ENCODE data around the gene RNF182.
"Not testable (repeated sequence)": the region's sequence is repeated elsewhere in the genome, so short reads cannot be mapped to it uniquely, and the experiment has no call there.

The RNF182 gene

DNA sequence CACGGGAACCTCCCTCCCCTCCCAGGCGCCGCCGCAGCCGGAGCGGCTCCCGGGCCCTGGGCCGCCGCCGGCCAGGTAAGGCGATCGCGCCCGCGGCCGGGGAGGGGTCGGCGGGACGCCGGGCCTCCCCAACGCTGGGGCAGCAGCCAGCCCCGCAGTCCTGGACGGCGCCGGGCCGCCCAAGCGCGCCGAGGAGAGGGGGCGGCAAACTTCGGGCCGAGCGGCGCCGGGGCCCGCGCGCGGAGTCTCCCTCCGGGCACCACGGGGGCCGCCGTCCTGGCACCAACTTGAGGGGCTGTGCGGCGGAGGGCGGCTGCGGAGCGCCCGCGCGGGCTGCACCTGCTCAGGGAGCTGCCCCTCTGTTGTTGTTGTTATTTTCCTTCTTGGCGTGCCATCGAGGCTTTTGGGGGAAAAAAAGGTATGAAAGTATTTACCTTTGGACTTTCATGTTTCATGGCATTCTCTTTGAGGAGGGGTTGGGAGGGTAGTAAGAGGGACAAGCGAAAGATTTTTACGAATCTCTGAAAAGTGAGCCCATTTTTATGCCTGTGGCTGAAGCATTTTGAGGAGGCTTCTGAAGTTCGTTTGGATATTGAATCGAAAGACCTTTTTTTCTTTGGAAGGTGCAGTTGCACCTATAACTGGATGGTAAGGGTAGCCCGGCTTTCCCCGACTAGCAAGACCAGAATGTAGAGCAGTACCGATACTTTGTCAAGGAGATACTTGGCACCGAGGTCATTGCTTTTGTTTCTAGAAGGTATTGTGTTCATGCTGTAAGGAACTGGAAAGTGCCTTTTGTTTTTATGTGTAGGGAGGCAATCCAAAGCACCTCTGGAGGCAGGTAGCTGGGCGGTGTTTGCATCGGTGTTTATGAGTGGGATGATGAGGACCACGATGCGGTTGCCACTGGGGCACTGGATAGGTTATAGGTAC lies at the start of gene RNF182:
TSS of gene RNF182 (plus strand) at position 4 of the 933 bp plus-strand sequence. CDS start 52,168 bp downstream, outside the sequence.
- Histone ChIP-seq H3K4me3 (peak within 1 kb of the TSS; percentile 13 to 41 (median 23)), H3K27ac (peak within 1 kb of the TSS in 2 of 21 experiments; percentile 18 to 63)

GRCh38 chr6:13877051-13877450 lies 47.7 kb upstream of the RNF182 start:
- no peak overlapping the region for H3K4me3 ChIP-seq
- H3K27ac ChIP-seq = no peak overlapping the region

- H3K4me3 ChIP-seq, H3K27ac ChIP-seq: not testable (repeated sequence)
These were observed 44.6 kb upstream of the RNF182 start for GRCh38 chr6:13880061-13880663.

DNA sequence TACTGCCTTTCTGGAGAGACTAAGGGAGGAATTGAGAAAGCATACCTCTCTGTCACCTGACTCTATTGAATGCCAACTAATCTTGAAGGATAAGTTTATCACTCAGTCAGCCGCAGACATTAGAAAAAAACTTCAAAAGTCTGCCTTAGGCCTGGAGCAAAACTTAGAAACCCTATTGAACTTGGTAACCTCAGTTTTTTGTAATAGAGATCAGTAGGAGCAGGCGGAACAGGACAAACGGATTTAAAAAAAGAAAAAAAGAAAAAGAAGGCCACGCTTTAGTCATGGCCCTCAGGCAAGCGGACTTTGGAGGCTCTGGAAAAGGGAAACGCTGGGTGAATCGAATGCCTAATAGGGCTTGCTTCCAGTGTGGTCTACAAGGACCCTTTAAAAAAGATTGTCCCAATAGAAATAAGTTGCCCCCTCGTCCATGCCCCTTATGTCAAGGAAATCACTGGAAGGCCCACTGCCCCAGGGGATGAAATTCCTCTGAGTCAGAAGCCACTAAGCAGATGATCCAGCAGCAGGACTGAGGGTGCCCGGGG lies 43.1 kb upstream of the RNF182 start:
- H3K27ac ChIP-seq = no peak overlapping the region

GRCh38 chr6:13883966-13884365 lies 40.8 kb upstream of the RNF182 start:
- Histone ChIP-seq H3K27ac (no peak overlapping the region), H3K4me3 (no peak overlapping the region)

More for the DNA sequence above, 43.1 kb upstream of the RNF182 start:
- H3K4me3 ChIP-seq = no peak overlapping the region

GRCh38 chr6:13884397-13884796 lies 40.4 kb upstream of the RNF182 start:
- H3K27ac ChIP-seq = no peak overlapping the region
- no peak overlapping the region for H3K4me3 ChIP-seq

GRCh38 chr6:13885601-13886000 lies 39.2 kb upstream of the RNF182 start:
- H3K4me3 ChIP-seq = no peak overlapping the region
- H3K27ac ChIP-seq = no peak overlapping the region

- Histone ChIP-seq H3K27ac (no peak overlapping the region), H3K4me3 (no peak overlapping the region)
These were observed 37.8 kb upstream of the RNF182 start for GRCh38 chr6:13886949-13887348.

- no peak overlapping the region for H3K4me3 ChIP-seq
- H3K27ac ChIP-seq = no peak overlapping the region
These were observed 32.6 kb upstream of the RNF182 start for GRCh38 chr6:13892017-13892645.

GRCh38 chr6:13902922-13903321 lies 21.8 kb upstream of the RNF182 start:
- no peak overlapping the region for H3K4me3 ChIP-seq

GRCh38 chr6:13903364-13903763 lies 21.4 kb upstream of the RNF182 start:
- no peak overlapping the region for H3K4me3 ChIP-seq
- H3K27ac ChIP-seq = no peak overlapping the region

More at GRCh38 chr6:13902922-13903321, 21.8 kb upstream of the RNF182 start:
- no peak overlapping the region for H3K27ac ChIP-seq

DNA sequence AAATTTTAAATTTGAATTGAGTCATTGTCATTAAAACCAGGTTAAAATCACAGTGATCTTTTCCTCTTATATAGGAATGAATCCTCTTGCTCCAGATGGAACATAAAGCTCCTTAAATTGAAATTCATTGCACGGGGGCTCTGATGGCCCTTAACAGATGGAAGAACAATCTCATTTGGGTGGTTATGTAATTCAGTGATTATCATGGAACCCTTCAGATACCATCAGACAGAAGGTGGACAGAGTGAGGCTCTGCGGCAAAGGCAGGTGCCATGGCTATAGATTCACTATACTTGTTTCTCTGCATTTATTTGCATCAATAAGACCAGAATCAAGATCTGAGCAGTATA lies 17.8 kb upstream of the RNF182 start:
- Histone ChIP-seq H3K27ac (no peak overlapping the region), H3K4me3 (no peak overlapping the region)

DNA sequence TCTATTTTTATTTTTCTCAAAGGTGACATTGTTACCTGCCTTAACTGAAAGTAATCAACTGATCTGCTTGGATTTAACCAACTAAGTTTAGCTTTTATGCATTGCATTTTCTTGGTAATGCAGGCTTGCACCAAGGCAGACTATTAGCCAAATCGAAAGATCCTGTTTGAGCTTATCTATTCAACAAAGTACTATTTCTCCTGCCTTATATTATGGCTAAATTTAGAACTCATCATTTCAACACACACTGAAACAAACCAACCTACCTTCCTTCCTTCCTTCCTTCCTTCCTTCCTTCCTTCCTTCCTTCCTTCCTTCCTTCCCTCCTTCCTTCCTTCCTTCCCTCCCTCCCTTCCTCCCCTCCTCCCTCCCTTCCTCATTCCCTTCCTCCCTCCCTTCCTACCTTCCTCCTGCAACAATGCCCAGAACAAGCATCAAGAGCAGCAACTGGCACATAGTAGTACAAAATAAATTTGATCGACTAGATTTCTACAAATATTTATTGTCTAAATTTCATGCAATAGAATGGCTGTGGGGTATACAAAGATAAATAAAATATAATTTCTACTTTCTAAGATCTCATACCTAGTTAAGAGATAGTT lies 17.0 kb upstream of the RNF182 start:
- no peak overlapping the region for H3K4me3 ChIP-seq
- H3K27ac ChIP-seq = no peak overlapping the region

GRCh38 chr6:13908955-13909381 lies 15.8 kb upstream of the RNF182 start:
- H3K27ac ChIP-seq = no peak overlapping the region
- no peak overlapping the region for H3K4me3 ChIP-seq

- H3K4me3 ChIP-seq = no peak overlapping the region
- no peak overlapping the region for H3K27ac ChIP-seq
These were observed 14.3 kb upstream of the RNF182 start for GRCh38 chr6:13910443-13910842.

- Histone ChIP-seq H3K4me3 (no peak overlapping the region), H3K27ac (no peak overlapping the region)
These were observed 13.4 kb upstream of the RNF182 start for GRCh38 chr6:13911337-13911736.

- Histone ChIP-seq H3K4me3 (no peak overlapping the region), H3K27ac (no peak overlapping the region)
These were observed 11.3 kb upstream of the RNF182 start for GRCh38 chr6:13913226-13914001.

- H3K27ac ChIP-seq = no peak overlapping the region
- H3K4me3 ChIP-seq = no peak overlapping the region
These were observed 10.4 kb upstream of the RNF182 start for GRCh38 chr6:13914351-13914750.

- no peak overlapping the region for H3K4me3 ChIP-seq
- no peak overlapping the region for H3K27ac ChIP-seq
These were observed 9.1 kb upstream of the RNF182 start for GRCh38 chr6:13915561-13916229.
